Suppressor macrophage treated with lipopolysaccharide for 1 hour (primary cell): ENCODE measurements around the gene TEX26.
A peak's percentile ranks its signal among the peaks of the same experiment; 100 is the strongest.

Experiments
- DNase-seq, 3 donors: peaks; one replicate each; pipeline ENCODE4 v3.0.0-alpha.2; 2020 to 2022

The TEX26 gene

DNA sequence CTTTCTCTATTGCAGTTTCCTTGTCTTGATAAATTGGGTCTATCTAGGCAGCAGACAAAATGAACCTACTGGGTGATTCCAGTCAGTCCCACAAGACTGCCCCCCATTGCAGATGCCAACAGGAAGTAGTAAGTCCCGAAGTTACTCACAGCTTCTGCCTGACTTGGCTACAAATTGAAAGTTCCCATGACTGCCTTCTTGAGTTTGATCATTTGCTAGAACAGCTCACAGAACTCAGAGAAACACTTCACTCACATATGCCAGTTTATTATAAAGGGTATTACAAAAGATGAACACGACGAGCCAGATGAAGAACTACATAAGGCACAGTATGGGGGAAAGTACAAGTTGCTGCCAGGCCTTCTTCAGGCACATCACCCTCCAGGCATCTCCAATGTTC is 50.0 kb downstream of the TEX26 start:
- DNase-seq = peak in 1 of 3 donors; percentile 4

DNA sequence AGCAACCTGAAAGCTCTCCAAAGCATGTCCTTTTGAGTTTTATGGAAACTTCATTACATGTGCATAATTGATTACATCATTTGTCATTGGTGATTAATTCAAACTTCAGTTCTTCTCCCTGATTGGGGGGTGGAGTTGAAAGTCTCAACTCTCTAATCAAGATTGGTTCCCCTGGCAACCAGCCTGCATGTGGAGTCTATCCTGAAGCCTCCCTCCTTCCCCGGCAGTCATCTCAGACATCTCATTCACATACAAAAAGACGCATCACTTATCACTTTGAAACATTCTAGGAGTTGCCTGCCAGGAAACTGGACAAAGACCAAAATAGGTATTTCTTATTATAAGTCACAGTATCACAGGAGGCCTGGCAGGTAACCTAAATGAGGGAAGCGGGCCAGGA is 50.5 kb downstream of the TEX26 start:
- no peak for DNase-seq

- no peak for DNase-seq
These were observed 51.0 kb downstream of the TEX26 start for GRCh38 chr13:30983431-30983830.

DNA sequence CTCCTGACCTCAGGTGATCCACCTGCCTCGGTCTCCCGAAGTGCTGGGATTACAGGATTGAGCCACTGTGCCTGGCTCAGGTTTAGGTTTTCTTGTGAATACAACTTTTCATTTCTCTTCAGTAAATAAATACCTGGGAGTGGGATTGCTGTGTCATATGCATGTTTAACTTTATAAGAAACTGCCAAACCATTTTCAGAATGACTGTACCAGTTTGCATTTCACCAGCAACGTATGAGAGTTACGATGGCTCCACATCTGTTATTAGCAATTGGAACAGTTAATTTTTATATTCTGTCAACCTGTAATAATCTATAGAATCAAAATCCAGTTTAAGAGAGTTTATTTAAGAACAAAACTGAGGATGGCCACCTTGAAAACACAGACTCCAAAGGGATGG is 52.2 kb downstream of the TEX26 start:
- no peak for DNase-seq

DNA sequence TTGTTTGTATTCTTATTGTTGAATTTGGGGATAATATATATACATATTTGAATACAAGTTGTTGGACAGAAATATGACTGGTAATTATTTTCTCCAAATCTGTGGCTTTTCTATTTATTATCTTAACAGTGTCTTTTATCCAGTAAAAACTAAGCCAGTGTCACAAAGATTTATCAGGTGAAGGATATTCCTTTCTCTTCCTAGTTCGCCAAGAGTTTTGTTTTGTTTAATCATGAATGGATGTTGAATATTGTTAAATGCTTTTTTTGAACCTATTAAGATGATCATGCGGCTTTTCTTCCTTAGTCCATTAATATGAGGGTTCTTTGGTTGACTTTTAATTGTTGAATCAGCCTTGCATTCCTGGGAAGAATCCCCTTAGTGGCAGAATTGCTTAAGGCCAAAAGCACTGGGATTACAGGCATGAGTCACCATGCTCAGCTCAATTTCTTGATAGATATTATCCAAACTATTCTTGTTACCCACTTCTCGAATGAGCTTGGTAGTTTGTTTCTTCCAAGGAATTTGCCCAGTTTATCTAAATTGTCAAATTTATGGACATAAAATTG is 53.3 kb downstream of the TEX26 start:
- no peak for DNase-seq

GRCh38 chr13:30991184-30991583 is 58.7 kb downstream of the TEX26 start:
- no peak for DNase-seq

GRCh38 chr13:30991922-30992321 is 59.5 kb downstream of the TEX26 start:
- DNase-seq = no peak

DNA sequence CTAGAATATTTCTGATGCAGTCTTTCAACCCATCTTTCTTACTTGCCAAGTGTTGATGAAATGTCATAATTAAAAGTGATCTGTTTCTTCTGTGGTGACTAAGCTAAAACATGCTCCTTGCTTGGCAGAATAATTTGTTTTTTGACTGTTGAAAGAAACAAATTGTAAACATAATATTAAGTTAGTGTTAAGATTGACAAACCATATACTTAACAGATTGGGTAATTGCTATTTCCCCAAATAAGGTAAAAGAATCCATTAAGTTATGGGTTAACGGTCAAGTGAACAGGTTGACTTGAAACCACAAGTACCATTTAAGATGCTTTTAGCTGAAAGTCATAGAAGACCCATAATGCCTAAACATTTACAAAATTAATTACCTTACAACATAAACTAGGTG is 62.9 kb downstream of the TEX26 start:
- no peak for DNase-seq

GRCh38 chr13:30997697-30998096 is 65.2 kb downstream of the TEX26 start:
- no peak for DNase-seq

- DNase-seq = no peak
These were observed 66.0 kb downstream of the TEX26 start for GRCh38 chr13:30998136-30999088.

- DNase-seq = no peak
These were observed 68.4 kb downstream of the TEX26 start for GRCh38 chr13:31000889-31001288.

DNA sequence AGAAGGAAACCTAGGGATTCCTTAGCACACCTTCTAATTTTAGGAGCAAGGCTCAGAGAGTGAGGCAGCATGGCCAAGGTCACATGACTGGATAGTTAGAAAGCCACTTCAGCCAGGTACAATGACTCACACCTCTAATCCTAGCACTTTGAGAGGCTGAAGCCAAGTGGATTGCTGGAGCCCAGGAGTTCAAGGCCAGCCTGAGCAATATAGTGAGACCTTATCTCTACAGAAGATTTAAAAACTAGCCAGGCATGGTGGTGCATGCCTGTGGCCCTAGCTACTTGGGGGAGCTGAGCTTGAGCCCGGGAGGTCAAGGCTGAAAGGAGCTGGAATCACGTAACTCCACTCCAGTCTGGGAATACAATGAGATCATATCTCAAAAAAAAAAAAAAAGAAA is 69.2 kb downstream of the TEX26 start:
- no peak for DNase-seq

DNA sequence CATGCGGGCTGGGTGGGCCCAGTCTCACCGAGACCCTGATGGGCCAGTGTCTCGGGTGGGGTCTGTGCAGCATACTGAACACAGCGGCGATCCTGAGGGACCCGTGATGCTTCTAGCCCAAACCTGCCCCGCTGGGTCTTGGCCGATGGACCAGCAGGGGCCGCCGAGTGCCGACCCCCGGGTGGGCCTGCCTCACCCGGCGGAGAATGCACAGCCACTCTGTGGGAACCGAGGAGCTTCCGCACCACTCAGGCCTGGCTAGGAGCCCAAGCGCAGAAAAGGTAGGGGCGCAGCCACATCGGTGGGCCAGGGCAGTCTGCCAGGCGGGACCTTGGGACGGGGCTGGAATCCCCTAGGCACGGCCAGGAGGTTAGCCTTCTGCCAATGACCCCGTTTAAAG is 72.6 kb downstream of the TEX26 start:
- DNase-seq = no peak

DNA sequence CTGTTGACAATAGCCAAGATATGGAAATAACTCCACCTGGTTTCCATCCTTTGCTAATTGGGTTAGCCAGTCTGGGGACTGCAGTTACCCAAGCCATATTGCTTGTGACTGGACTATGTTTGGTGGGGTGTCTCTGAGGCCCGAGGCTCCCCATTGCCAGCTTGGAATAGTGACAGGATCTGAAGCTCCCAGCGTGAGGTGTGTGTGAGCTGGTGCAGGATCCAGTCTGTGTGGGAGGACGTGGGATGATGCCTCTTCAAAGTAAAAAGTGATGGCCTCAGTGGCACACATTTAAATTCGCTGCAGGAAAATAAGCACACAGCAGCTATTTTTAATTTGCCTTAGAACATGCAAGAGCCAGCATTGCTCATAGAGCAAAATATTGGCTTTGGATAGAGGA is 75.0 kb downstream of the TEX26 start:
- DNase-seq = no peak

DNA sequence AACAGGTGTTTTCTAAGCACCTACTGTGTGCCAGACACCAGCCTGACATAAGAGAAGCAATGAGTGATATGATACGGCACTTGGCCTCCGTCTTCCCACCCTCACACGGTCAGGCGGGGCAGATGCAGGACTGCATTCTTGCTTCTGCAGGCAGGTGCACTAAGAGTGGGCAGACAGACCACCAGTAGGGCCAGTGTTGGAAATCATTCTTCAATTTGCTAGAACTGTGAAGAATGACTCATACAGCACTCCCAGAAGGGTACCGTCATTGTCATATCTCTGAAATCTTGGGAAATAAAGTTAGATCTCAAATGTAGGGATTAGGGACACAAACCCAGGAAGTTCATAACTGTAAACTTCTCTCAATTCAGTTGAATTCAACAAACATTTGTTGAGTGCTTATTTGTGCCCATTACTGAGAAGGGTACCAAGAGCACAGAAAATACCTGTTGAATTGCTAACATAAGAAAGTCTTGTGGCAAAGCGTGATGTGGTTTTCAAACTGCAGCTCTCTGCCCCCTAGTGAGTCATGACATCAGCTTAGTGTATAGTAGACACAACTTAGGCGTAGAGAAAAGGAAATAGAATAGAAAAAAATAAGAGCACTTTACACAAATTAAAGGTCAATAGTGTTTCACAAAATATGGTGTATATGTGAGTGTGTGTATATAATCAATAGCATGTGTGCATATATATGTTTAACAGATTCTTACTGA is 76.1 kb downstream of the TEX26 start:
- DNase-seq = no peak

DNA sequence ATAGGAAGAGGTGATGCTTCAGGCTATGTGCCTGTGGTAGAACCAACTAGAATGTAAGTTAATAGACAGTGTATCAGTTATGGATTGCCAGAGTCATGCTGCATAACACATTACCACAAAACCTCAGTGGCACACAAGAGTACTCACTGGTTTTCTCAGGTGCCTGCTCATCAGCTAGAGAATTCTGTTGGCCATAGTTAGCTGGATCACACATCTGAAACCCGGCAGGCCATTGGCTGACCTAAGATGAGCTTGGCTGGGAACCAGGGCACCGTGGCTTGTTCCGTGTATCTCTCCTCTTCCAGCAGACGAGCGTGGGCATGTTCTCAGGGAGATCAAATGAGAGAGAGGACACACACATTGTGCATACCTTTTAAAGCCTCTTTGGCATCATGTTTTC is 76.7 kb downstream of the TEX26 start:
- DNase-seq = no peak

GRCh38 chr13:31010296-31010695 is 77.8 kb downstream of the TEX26 start:
- DNase-seq = no peak

GRCh38 chr13:31011193-31011860 is 78.9 kb downstream of the TEX26 start:
- DNase-seq = peak; percentile 33 to 58 (median 50)

GRCh38 chr13:31011901-31012654 is 79.6 kb downstream of the TEX26 start:
- no peak for DNase-seq

GRCh38 chr13:31012655-31013024 is 80.2 kb downstream of the TEX26 start:
- DNase-seq = no peak

DNA sequence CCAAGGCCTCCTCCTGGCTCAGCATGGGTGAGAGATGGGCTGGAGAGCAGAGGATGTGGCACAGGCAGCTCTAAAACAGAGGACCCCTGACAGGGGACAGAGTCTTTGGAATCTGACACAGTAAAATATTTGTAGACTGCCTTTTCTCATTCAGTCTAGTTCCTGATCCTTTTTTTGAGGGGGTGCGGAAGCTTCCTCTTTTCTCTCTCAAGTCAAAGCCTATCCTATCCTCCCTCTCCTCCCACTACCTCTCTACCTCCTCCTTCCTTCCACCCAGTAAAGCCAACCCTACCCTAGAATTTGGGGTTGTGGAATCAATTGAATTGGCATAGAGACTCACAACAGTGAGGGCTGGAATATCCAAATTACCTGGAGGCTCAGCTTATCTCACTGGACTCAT is 82.0 kb downstream of the TEX26 start:
- DNase-seq = peak; percentile 47 to 50 (median 47)

DNA sequence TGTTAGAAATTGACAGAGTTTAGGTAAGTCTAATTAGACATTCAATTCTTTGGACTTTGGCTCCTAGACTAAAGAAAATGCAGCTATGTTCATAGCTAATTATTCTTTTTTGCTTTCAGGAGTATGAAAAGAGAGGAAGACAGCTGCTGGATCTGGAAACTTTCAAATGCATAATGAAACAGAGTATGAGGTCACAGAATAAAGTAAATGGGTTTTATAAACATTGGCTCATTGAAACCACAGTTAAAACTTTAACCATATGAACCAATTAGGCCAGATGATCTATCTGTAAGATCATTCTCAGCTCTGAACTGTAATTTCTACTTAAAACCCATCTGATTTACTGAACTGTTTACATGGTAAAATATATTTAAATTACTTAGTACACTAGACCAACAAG is 82.7 kb downstream of the TEX26 start:
- DNase-seq = no peak
